A549 (cell line): ENCODE measurements around the gene TSHZ2. TPM values are rescaled to one million over a fixed set of nuclear protein-coding genes. Genes with fewer than 3 reads are reported as not detected.

Experiments
- ATAC-seq, 2 experiments: fragments of 200-7000 bp in 1 of 2; fragments of >200 bp in 1 of 2; cut with Nextera tagmentation in 1 of 2; cut with Tn5 transposase in 1 of 2; 3 replicates each; pipeline versions ENCODE4 v1.8.0 to v1.9.1; 2018 to 2020; ENCODE audit warnings: mild to moderate bottlenecking in 1 of 2, moderate library complexity in 1 of 2
- CTCF ChIA-PET: fragments of 300-600 bp; sonication (Branson Sonifier 250); formaldehyde crosslinking; extraction: SDS; loops from one replicate; lab custom pipeline; 2021; ENCODE audit warnings: antibody characterized with exemption, inconsistent platforms; lab: Yijun Ruan, JAX
- POLR2A ChIA-PET: fragments of 350-600 bp; formaldehyde crosslinking; extraction: SDS; loops from one replicate; lab custom pipeline; 2021; ENCODE audit warnings: antibody characterized with exemption, inconsistent platforms; lab: Yijun Ruan, JAX
- DNase-seq, 2 experiments: peaks; one replicate each; pipeline versions ENCODE4 v3.0.0 to v3.0.0-alpha.2; 2011 to 2016; ENCODE audit warnings: low read depth in 1 of 2, low spot score in 1 of 2
- FAIRE-seq: peaks from 2 replicates; lab custom pipeline; 2011; peaks lifted over from hg19 to GRCh38; lab: Jason Lieb, UNC
- H3K27ac ChIP-seq, 2 experiments: fragments of >200 bp; sonication (Bioruptor Twin); formaldehyde crosslinking; 3 replicates each; pipeline ENCODE4 v1.5.1; 2016 to 2017
- H3K4me1 ChIP-seq: fragments of >200 bp; sonication (Bioruptor Twin); formaldehyde crosslinking; 3 replicates; pipeline ENCODE4 v1.6.1; 2016
- H3K4me2 ChIP-seq: fragments of >200 bp; sonication (Bioruptor Twin); formaldehyde crosslinking; 3 replicates; pipeline ENCODE4 v1.6.1; 2016
- H3K4me3 ChIP-seq: fragments of >200 bp; sonication (Bioruptor Twin); formaldehyde crosslinking; 3 replicates; pipeline ENCODE4 v1.5.1; 2016
- H3K9me3 ChIP-seq: fragments of >200 bp; sonication (Bioruptor Twin); formaldehyde crosslinking; 3 replicates; pipeline ENCODE4 v1.6.1; 2016
- BHLHE40 ChIP-seq: IDR thresholded peaks from 2 replicates; pipeline ENCODE4 v1.6.1; 2012; ENCODE audit warnings: low read depth, low read length, inconsistent platforms
- CHD4 ChIP-seq: fragments of 200-600 bp; sonication (generic); IDR thresholded peaks from 2 replicates; pipeline ENCODE4 v1.6.1; 2016; ENCODE audit warnings: antibody characterized with exemption, mild to moderate bottlenecking, borderline replicate concordance
- E2F6 ChIP-seq: IDR thresholded peaks from 2 replicates; pipeline ENCODE4 v1.6.1; 2012; ENCODE audit warnings: low read depth, borderline replicate concordance
- EP300 ChIP-seq, 2 experiments: fragments of >200 bp; sonication (Bioruptor Twin); formaldehyde crosslinking; IDR thresholded peaks; 2 replicates in 1 of 2; 3 replicates in 1 of 2; pipeline ENCODE4 v1.6.1; 2016 to 2017
- FOXS1 ChIP-seq: fragments of 250-450 bp; sonication (Bioruptor Pico); IDR thresholded peaks from 2 replicates; pipeline ENCODE4 v1.5.0; 2020; ENCODE audit warnings: mild to moderate bottlenecking, moderate library complexity
- HES2 ChIP-seq: fragments of >200 bp; sonication (Bioruptor Twin); formaldehyde crosslinking; IDR thresholded peaks from 2 replicates; pipeline ENCODE4 v1.6.1; 2016
- HMGXB4 ChIP-seq: fragments of 250-450 bp; sonication (Bioruptor Pico); IDR thresholded peaks from 2 replicates; pipeline ENCODE4 v1.5.0; 2021; ENCODE audit warnings: mild to moderate bottlenecking, moderate library complexity, borderline replicate concordance
- HOXA7 ChIP-seq: fragments of 250-450 bp; sonication (Bioruptor Pico); IDR thresholded peaks from 2 replicates; pipeline ENCODE4 v1.5.0; 2020; ENCODE audit warnings: mild to moderate bottlenecking, moderate library complexity
- HOXB13 ChIP-seq: fragments of 250-450 bp; sonication (Bioruptor Pico); IDR thresholded peaks from 2 replicates; pipeline ENCODE4 v1.5.0; 2020; ENCODE audit warnings: low read depth, mild to moderate bottlenecking, moderate library complexity
- JUNB ChIP-seq: fragments of >200 bp; sonication (Bioruptor Twin); formaldehyde crosslinking; IDR thresholded peaks from 2 replicates; pipeline ENCODE4 v1.6.1; 2016
- KDM1A ChIP-seq: fragments of 200-600 bp; sonication (generic); IDR thresholded peaks from 2 replicates; pipeline ENCODE4 v1.6.1; 2016; ENCODE audit warnings: low read depth, mild to moderate bottlenecking
- MAFK ChIP-seq: fragments of 450-650 bp; IDR thresholded peaks from 2 replicates; pipeline ENCODE4 v1.6.1; 2014; ENCODE audit not compliant: partially characterized antibody
- MAX ChIP-seq: IDR thresholded peaks from 2 replicates; pipeline ENCODE4 v1.6.1; 2012
- PBX3 ChIP-seq: IDR thresholded peaks from 2 replicates; pipeline ENCODE4 v1.6.1; 2012
- PHF8 ChIP-seq: fragments of 200-600 bp; sonication (generic); IDR thresholded peaks from 2 replicates; pipeline ENCODE4 v1.6.1; 2016; ENCODE audit warnings: low read depth, mild to moderate bottlenecking, antibody characterized with exemption, moderate library complexity, borderline replicate concordance
- RARB ChIP-seq: fragments of 250-450 bp; sonication (Bioruptor Pico); IDR thresholded peaks from 2 replicates; pipeline ENCODE4 v1.8.0; 2021; ENCODE audit warnings: mild to moderate bottlenecking, moderate library complexity
- SREBF2 ChIP-seq: fragments of 450-650 bp; IDR thresholded peaks from 2 replicates; pipeline ENCODE4 v1.6.1; 2014; ENCODE audit warnings: mild to moderate bottlenecking, moderate library complexity
- ZC3H11A ChIP-seq: fragments of 450-650 bp; IDR thresholded peaks from 2 replicates; pipeline ENCODE4 v1.6.1; 2014; ENCODE audit warnings: antibody characterized with exemption, mild to moderate bottlenecking
- ZFP36 ChIP-seq: fragments of 450-650 bp; IDR thresholded peaks from 2 replicates; pipeline ENCODE4 v1.6.1; 2014; ENCODE audit warnings: borderline replicate concordance; ENCODE audit not compliant: partially characterized antibody
- ZNF302 ChIP-seq: fragments of 250-450 bp; sonication (Bioruptor Pico); IDR thresholded peaks from 2 replicates; pipeline ENCODE4 v1.9.0; 2021; ENCODE audit warnings: inconsistent platforms, mild to moderate bottlenecking, moderate library complexity
- WGBS: methylation state at CpG from one replicate; pipeline ENCODE4 v1.1.6; 2017; ENCODE audit errors: missing lambda C conversion rate; 5-methylcytosine and 5-hydroxymethylcytosine counted together
- polyA plus RNA-seq, 4 experiments: library from polyadenylated mRNA; depleted of rRNA in 3 of 4; stranded (reverse); fragments of >200 nt; fragmentation: RNase III in 1 of 4; extraction: RNeasy Plus Mini Kit Qiagen cat#74134 plus additional on column Dnase treatment in 1 of 4; gene quantifications; 2 replicates in 3 of 4; 3 replicates in 1 of 4; pipeline ENCODE4 v1.2.3, GENCODE V29; 2011 to 2017

The TSHZ2 gene
- polyA plus RNA-seq, 2 of the 4 experiments (the other 2 are of a cell fraction): not detected

GRCh38 chr20:53048387-53048786, 76.2 kb downstream of the TSHZ2 start:
- TF ChIP-seq HOXB13 (no peak), KDM1A (no peak), RARB (no peak), HMGXB4 (CRISPR knock-in tag) (no peak), PBX3 (no peak), FOXS1 (CRISPR knock-in tag) (no peak), MAX (no peak), HES2 (no peak), ZNF302 (no peak), JUNB (no peak), EP300 (IDR thresholded peaks at IDR 0.05) (no peak), CHD4 (no peak), E2F6 (no peak), HOXA7 (CRISPR knock-in tag) (no peak)
- ATAC-seq: no peak
- H3K4me2 ChIP-seq: no peak overlapping the region
- H3K9me3 ChIP-seq: no peaks in the 10 kb centered on the region
- H3K4me3 ChIP-seq: no peak overlapping the region
- H3K4me1 ChIP-seq: no peaks in the 10 kb centered on the region
- no peak for DNase-seq
- no peak for FAIRE-seq
- ChIA-PET POLR2A (no interaction called here), CTCF (no interaction called here)
- H3K27ac ChIP-seq: no peak overlapping the region
- 50% methylated on average over 7 of the region's 7 CpGs for WGBS

- TF ChIP-seq PHF8 (no peak), SREBF2 (no peak), KDM1A (no peak), ZFP36 (no peak), RARB (no peak), ZC3H11A (no peak), BHLHE40 (no peak)
- Histone ChIP-seq H3K4me1 (no peaks in the 10 kb centered on the region), H3K4me2 (no peak overlapping the region), H3K9me3 (no peaks in the 10 kb centered on the region), H3K27ac (no peak overlapping the region), H3K4me3 (no peak overlapping the region)
- WGBS: 5% methylated on average over 6 of the region's 6 CpGs
- ChIA-PET CTCF (interaction anchor here (1.2 to 1.8 kb wide), 2 partner anchors 12 to 87 kb away, joined by 3 to 4 read pairs; no protein-coding TSS in a partner anchor), POLR2A (no interaction called here)
- no peak for ATAC-seq
- FAIRE-seq: no peak
- DNase-seq: no peak
Measured at GRCh38 chr20:53050338-53050737, 78.2 kb downstream of the TSHZ2 start.

GRCh38 chr20:53052380-53052779, 80.2 kb downstream of the TSHZ2 start:
- Histone ChIP-seq H3K27ac (no peak overlapping the region), H3K4me3 (no peak overlapping the region), H3K4me2 (no peak overlapping the region), H3K9me3 (no peaks in the 10 kb centered on the region), H3K4me1 (no peaks in the 10 kb centered on the region)
- TF ChIP-seq MAFK (peak; percentile 56), PHF8 (no peak)
- ChIA-PET CTCF (no interaction called here), POLR2A (no interaction called here)
- FAIRE-seq: no peak
- DNase-seq: no peak
- no peak for ATAC-seq
- 29% methylated on average over 5 of the region's 5 CpGs for WGBS
